Astrocyte (in vitro differentiated cells and primary cell): Measurements from ENCODE around the gene DFFA.

Experiments used
- CTCF ChIP-seq: IDR thresholded peaks from 2 replicates; pipeline ENCODE4 v1.5.1; 2011; ENCODE audit warnings: low read depth, mild to moderate bottlenecking, inconsistent platforms, low read length, moderate library complexity; ENCODE audit not compliant: insufficient read depth
- EZH2 ChIP-seq: IDR thresholded peaks from 2 replicates; pipeline ENCODE4 v1.6.1; 2012; ENCODE audit warnings: mild to moderate bottlenecking, low read length, inconsistent platforms; ENCODE audit not compliant: insufficient read depth

- TF ChIP-seq CTCF (no peak), EZH2 (no peak)
Observed at GRCh38 chr1:10444795-10445397, 27.4 kb downstream of the DFFA start.
